ENCODE data around the gene GLP1R. TPM values are rescaled to one million over a fixed set of nuclear protein-coding genes. Genes with fewer than 3 reads are reported as not detected.

Gene GLP1R
- total and polyA plus RNA-seq, 2 of the 4 experiments (the other 2 are of a cell fraction), result not detected

DNA sequence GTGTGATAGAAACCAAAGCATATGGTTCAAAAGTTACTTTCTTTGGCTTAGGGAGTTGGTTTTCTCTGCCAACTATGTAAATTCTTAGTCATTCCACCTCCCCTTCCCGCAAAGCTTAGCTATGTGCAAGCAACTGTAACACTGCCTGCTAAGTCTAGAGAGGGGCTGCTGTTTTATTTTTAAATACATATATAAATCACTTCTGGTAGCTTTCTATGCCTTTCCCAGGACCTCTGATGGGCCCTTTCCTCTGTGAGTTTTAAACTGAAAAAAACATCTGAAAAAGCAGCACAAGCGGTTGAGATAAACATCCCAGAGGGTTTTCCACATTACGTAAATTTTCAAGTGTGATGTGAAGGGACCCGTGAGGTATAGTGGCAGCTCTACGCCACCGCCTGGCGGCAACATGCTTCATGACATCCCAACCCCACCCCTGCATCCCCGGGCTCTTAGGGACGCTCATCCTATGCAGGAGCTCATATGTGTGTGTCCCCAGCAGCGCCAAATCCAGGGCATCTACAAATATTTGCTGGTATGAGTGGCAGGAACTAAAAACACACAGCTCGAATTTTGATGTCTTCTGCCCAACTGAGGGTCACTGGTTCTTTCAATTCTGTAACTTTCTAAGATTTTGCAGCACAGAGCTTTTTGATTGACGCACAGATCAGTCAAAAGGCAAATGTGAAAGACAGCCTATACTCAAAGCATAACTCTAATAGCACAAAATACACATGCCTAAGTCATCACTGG, 53.7 kb downstream of the GLP1R start:
- Histone ChIP-seq H2BK20ac (ENCODE audit: low read depth, low read length) (no peak overlapping the region), H2BK120ac (ENCODE audit: low read depth, low read length) (no peak overlapping the region), H4K5ac (ENCODE audit: low read depth, low read length) (no peak overlapping the region), H2AFZ (replicated peaks; ENCODE audit: low read length, poor library complexity) (no peak overlapping the region), H4K20me1 (ENCODE audit: insufficient read depth, low read length) (no peaks in the 10 kb centered on the region), H4K91ac (ENCODE audit: insufficient read depth, low read depth, low read length) (no peak overlapping the region), H3K4me2 (ENCODE audit: low read depth, low read length) (peak overlapping the region; percentile 19; the same call in 1 of the 2 replicates), H2AK9ac (replicated peaks; ENCODE audit: low read depth, low read length, poor library complexity) (no peak overlapping the region), H3K9me1 (ENCODE audit: insufficient read depth, low read length) (no peaks in the 10 kb centered on the region), H3K4me1 (ENCODE audit: control insufficient read depth, insufficient read depth, low read length) (peaks cover 3% of the 10 kb centered on the region; the same call in 1 of the 2 replicates), H3K79me1 (ENCODE audit: low read depth in 1 of 2, low read length in 2 of 2) (no peaks in the 10 kb centered on the region), H3K4me3 (ENCODE audit: insufficient read depth, low read depth, low read length) (no peak overlapping the region), H3K27ac (ENCODE audit: insufficient read depth, low read length) (peak overlapping the region; percentile 41; the same call in 1 of the 2 replicates), H2BK5ac (ENCODE audit: low read depth, low read length, poor library complexity, severe bottlenecking) (no peak overlapping the region), H2AK5ac (ENCODE audit: low read depth, low read length) (no peak overlapping the region), H3K18ac (ENCODE audit: low read depth, low read length) (no peak overlapping the region), H3K9me3 (ENCODE audit: control insufficient read depth, insufficient read depth, low read length) (no peaks in the 10 kb centered on the region), H3K56ac (ENCODE audit: extremely low read depth, insufficient read depth, low read length) (no peak overlapping the region), H3K4ac (ENCODE audit: low read depth, low read length) (no peak overlapping the region), H3K14ac (replicated peaks; ENCODE audit: low read depth, low read length) (no peak overlapping the region), H3K9ac (ENCODE audit: low read depth, low read length) (no peak overlapping the region), H3K36me3 (ENCODE audit: control insufficient read depth, insufficient read depth, low read length) (peaks cover 8% of the 10 kb centered on the region; the same call in 1 of the 2 replicates), H4K8ac (ENCODE audit: low read depth in 2 of 2, low read length in 2 of 2) (no peak overlapping the region), H3K23ac (ENCODE audit: low read depth, low read length) (no peak overlapping the region), H3K27me3 (ENCODE audit: control insufficient read depth, insufficient read depth, low read length) (no peaks in the 10 kb centered on the region), H2BK15ac (ENCODE audit: low read depth, low read length) (no peak overlapping the region)
- intact Hi-C loops (cut with micrococcal nuclease) (loop anchor here (1.0 to 5.0 kb wide), 3 partner anchors 14 to 230 kb away; no protein-coding TSS in a partner anchor), in situ Hi-C loops (cut with MboI; ENCODE audit: low sequenced_read_pairs) (no loop called here), dilution Hi-C loops (cut with HindIII; ENCODE audit: low sequenced_read_pairs, unreplicated experiment) (no loop called here)
- POLR2A ChIA-PET (ENCODE audit: unreplicated experiment), result no interaction called here
- no TSS peak for BruUV-seq (replicated peaks)
- TF ChIP-seq RAD21 (IDR thresholded peaks at IDR 0.05; ENCODE audit: low read length), result peak; percentile 29; the same call in 1 of the 2 replicates
- TF ChIP-seq RFX5 (IDR thresholded peaks at IDR 0.05; ENCODE audit: low read depth, low read length), result no peak
- no peak for TF ChIP-seq CHD1 (IDR thresholded peaks at IDR 0.05; ENCODE audit: low read depth, low read length)
- TF ChIP-seq, protein P1, sequence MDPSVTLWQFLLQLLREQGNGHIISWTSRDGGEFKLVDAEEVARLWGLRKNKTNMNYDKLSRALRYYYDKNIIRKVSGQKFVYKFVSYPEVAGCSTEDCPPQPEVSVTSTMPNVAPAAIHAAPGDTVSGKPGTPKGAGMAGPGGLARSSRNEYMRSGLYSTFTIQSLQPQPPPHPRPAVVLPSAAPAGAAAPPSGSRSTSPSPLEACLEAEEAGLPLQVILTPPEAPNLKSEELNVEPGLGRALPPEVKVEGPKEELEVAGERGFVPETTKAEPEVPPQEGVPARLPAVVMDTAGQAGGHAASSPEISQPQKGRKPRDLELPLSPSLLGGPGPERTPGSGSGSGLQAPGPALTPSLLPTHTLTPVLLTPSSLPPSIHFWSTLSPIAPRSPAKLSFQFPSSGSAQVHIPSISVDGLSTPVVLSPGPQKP (IDR thresholded peaks at IDR 0.05; ENCODE audit: borderline replicate concordance, low read depth, low read length), result no peak
- TF ChIP-seq BHLHE40 (IDR thresholded peaks at IDR 0.05; ENCODE audit: low read depth, low read length), result no peak
- no peak for TF ChIP-seq NFE2L2 (IDR thresholded peaks at IDR 0.05; ENCODE audit: low read depth, low read length)
- TF ChIP-seq, protein P2, sequence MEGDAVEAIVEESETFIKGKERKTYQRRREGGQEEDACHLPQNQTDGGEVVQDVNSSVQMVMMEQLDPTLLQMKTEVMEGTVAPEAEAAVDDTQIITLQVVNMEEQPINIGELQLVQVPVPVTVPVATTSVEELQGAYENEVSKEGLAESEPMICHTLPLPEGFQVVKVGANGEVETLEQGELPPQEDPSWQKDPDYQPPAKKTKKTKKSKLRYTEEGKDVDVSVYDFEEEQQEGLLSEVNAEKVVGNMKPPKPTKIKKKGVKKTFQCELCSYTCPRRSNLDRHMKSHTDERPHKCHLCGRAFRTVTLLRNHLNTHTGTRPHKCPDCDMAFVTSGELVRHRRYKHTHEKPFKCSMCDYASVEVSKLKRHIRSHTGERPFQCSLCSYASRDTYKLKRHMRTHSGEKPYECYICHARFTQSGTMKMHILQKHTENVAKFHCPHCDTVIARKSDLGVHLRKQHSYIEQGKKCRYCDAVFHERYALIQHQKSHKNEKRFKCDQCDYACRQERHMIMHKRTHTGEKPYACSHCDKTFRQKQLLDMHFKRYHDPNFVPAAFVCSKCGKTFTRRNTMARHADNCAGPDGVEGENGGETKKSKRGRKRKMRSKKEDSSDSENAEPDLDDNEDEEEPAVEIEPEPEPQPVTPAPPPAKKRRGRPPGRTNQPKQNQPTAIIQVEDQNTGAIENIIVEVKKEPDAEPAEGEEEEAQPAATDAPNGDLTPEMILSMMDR (conservative IDR thresholded peaks at IDR 0.05; ENCODE audit: low read depth, low read length), result peak; percentile 49
- TF ChIP-seq CEBPB (IDR thresholded peaks at IDR 0.05; ENCODE audit: low read depth, low read length), result no peak; the same call in 1 of the 2 replicates
- no peak for TF ChIP-seq POLR2A (IDR thresholded peaks at IDR 0.05; ENCODE audit: low read depth, low read length)
- TF ChIP-seq MXI1 (IDR thresholded peaks at IDR 0.05; ENCODE audit: borderline replicate concordance, low read depth, low read length), result no peak
- no peak for TF ChIP-seq FOS (IDR thresholded peaks at IDR 0.05; ENCODE audit: low read depth, low read length)
- no peak for TF ChIP-seq SMC3 (IDR thresholded peaks at IDR 0.05; ENCODE audit: low read depth, low read length)
- TF ChIP-seq MAZ (IDR thresholded peaks at IDR 0.05; ENCODE audit: borderline replicate concordance, low read depth, low read length), result no peak
- CTCF ChIA-PET, result interaction anchor here (0.6 to 2.6 kb wide), 8 partner anchors 8 to 158 kb away, joined by 3 to 12 read pairs (median 3); partner anchors contain the start of gene SAYSD1
- ATAC-seq (ENCODE audit: low read depth), result peak; percentile 96
- WGBS, 2 experiments (ENCODE audit: extremely low coverage in 2 of 2, insufficient read length in 1 of 2), result 50% methylated on average over 2 of the region's 12 CpGs; no CpG with 5 or more reads in 1 of the 2 experiments
- peak; percentile 84 for DNase-seq
